ENCODE measurements around the gene DMD.

DMD gene

GRCh38 chrX:31233941-31234496 lies 1977.3 kb downstream of the DMD start:
- no peak for DNase-seq (ENCODE audit: low read depth in 2 of 2)

GRCh38 chrX:31232506-31232905 lies 1978.8 kb downstream of the DMD start:
- no peak for DNase-seq (ENCODE audit: low read depth in 2 of 2)

- no peak for DNase-seq (ENCODE audit: low read depth in 2 of 2)
These were observed 1982.4 kb downstream of the DMD start for GRCh38 chrX:31228909-31229308.

GRCh38 chrX:31228415-31228832 lies 1982.9 kb downstream of the DMD start:
- no peak for DNase-seq (ENCODE audit: low read depth in 2 of 2)

GRCh38 chrX:31227250-31227649 lies 1984.1 kb downstream of the DMD start:
- no peak for DNase-seq (ENCODE audit: low read depth in 2 of 2)

- DNase-seq (ENCODE audit: low read depth in 2 of 2): no peak
These were observed 1985.5 kb downstream of the DMD start for GRCh38 chrX:31225819-31226218.

GRCh38 chrX:31224381-31225012 lies 1986.9 kb downstream of the DMD start:
- no peak for DNase-seq (ENCODE audit: low read depth in 2 of 2)

GRCh38 chrX:31223817-31224216 lies 1987.5 kb downstream of the DMD start:
- DNase-seq (ENCODE audit: low read depth in 2 of 2): no peak

GRCh38 chrX:31222946-31223345 lies 1988.4 kb downstream of the DMD start:
- DNase-seq (ENCODE audit: low read depth in 2 of 2): no peak

- DNase-seq (ENCODE audit: low read depth in 2 of 2): no peak
These were observed 1992.2 kb downstream of the DMD start for GRCh38 chrX:31219174-31219573.

- no peak for DNase-seq (ENCODE audit: low read depth in 2 of 2)
These were observed 1994.3 kb downstream of the DMD start for GRCh38 chrX:31217084-31217483.

- no peak for DNase-seq (ENCODE audit: low read depth in 2 of 2)
These were observed 1996.0 kb downstream of the DMD start for GRCh38 chrX:31215277-31215815.

- no peak for DNase-seq (ENCODE audit: low read depth in 2 of 2)
These were observed 1997.4 kb downstream of the DMD start for GRCh38 chrX:31213941-31214340.

- DNase-seq (ENCODE audit: low read depth in 2 of 2): no peak
These were observed 1998.2 kb downstream of the DMD start for GRCh38 chrX:31212856-31213748.

- DNase-seq (ENCODE audit: low read depth in 2 of 2): no peak
These were observed 2002.2 kb downstream of the DMD start for GRCh38 chrX:31209005-31209628.

- DNase-seq (ENCODE audit: low read depth in 2 of 2): no peak
These were observed 2009.8 kb downstream of the DMD start for GRCh38 chrX:31201503-31201902.

GRCh38 chrX:31200430-31200829 lies 2010.9 kb downstream of the DMD start:
- no peak for DNase-seq (ENCODE audit: low read depth in 2 of 2)

- no peak for DNase-seq (ENCODE audit: low read depth in 2 of 2)
These were observed 2011.6 kb downstream of the DMD start for GRCh38 chrX:31199840-31200114.

- no peak for DNase-seq (ENCODE audit: low read depth in 2 of 2)
These were observed 2012.1 kb downstream of the DMD start for GRCh38 chrX:31199056-31199839.

- DNase-seq (ENCODE audit: low read depth in 2 of 2): no peak
These were observed 2021.0 kb downstream of the DMD start for GRCh38 chrX:31190221-31190975.

Data from activated CD4-positive, alpha-beta T cell treated with anti-CD3 and anti-CD28 coated beads for 24 hours (primary cell).